SK-N-SH (cell line): ENCODE data around the gene SH2D3A. TPM values are rescaled to one million over a fixed set of nuclear protein-coding genes. Genes with fewer than 3 reads are reported as not detected.

Source experiments
- CTCF ChIA-PET: fragments of 300-600, 350-600 bp; formaldehyde crosslinking; extraction: SDS; loops from one replicate; lab custom pipeline; 2021; lab: Yijun Ruan, JAX
- POLR2A ChIA-PET: fragments of 350-600 bp; sonication (Branson Sonifier 250); formaldehyde crosslinking; extraction: SDS; loops from one replicate; lab custom pipeline; 2020; ENCODE audit warnings: antibody characterized with exemption, inconsistent platforms; lab: Yijun Ruan, JAX
- DNase-seq: peaks from one replicate; pipeline ENCODE4 v3.0.0; 2012
- H2AFZ ChIP-seq: fragments of 200-600 bp; sonication (generic); 2 replicates; pipeline ENCODE4 v1.8.1; 2016; ENCODE audit warnings: antibody characterized with exemption, mild to moderate bottlenecking, low read depth
- H3F3A ChIP-seq: fragments of 200-600 bp; sonication (generic); replicated peaks from 2 replicates; pipeline ENCODE3; 2016; ENCODE audit warnings: antibody characterized with exemption, mild to moderate bottlenecking; ENCODE audit not compliant: insufficient read depth
- H3K27ac ChIP-seq, 2 experiments: fragments of 200-500 bp in 1 of 2; fragments of 200-600 bp in 1 of 2; sonication (Bioruptor generic) in 1 of 2; sonication (generic), shearing (Covaris generic) in 1 of 2; 2 replicates each; pipeline versions ENCODE4 v1.5.1 to v1.6.1; 2014 to 2016; ENCODE audit warnings: low read depth in 2 of 2, inconsistent platforms in 1 of 2, low read length in 1 of 2, mild to moderate bottlenecking in 1 of 2, mixed read lengths in 1 of 2
- H3K27me3 ChIP-seq: fragments of 200-600 bp; sonication (generic), shearing (Covaris generic); 2 replicates; pipeline ENCODE4 v1.6.1; 2016; ENCODE audit warnings: mixed run types; ENCODE audit not compliant: insufficient read depth
- H3K36me3 ChIP-seq, 2 experiments: fragments of 200-500 bp in 1 of 2; fragments of 200-600 bp in 1 of 2; sonication (Bioruptor generic) in 1 of 2; sonication (generic) in 1 of 2; replicated peaks in 1 of 2; 2 replicates each; pipeline versions ENCODE3 to v1.5.1; 2014 to 2016; ENCODE audit warnings: low read length in 1 of 2, mild to moderate bottlenecking in 1 of 2; ENCODE audit not compliant: insufficient read depth in 2 of 2, control insufficient read depth in 1 of 2
- H3K4me1 ChIP-seq, 2 experiments: fragments of 200-500 bp in 1 of 2; fragments of 200-600 bp in 1 of 2; sonication (Bioruptor generic) in 1 of 2; sonication (generic), shearing (Covaris generic) in 1 of 2; 2 replicates each; pipeline versions ENCODE4 v1.5.1 to v1.6.1; 2014 to 2016; ENCODE audit warnings: low read depth in 1 of 2, low read length in 1 of 2, mixed run types in 1 of 2; ENCODE audit not compliant: insufficient read depth in 2 of 2, control insufficient read depth in 1 of 2
- H3K4me2 ChIP-seq: fragments of 200-600 bp; sonication (generic), shearing (Covaris generic); 2 replicates; pipeline ENCODE4 v1.6.1; 2017; ENCODE audit warnings: mixed run types
- H3K4me3 ChIP-seq, 2 experiments: fragments of 200-500 bp in 1 of 2; fragments of 200-600 bp in 1 of 2; sonication (Bioruptor generic) in 1 of 2; sonication (generic), shearing (Covaris generic) in 1 of 2; 2 replicates each; pipeline versions ENCODE4 v1.5.1 to v1.8.1; 2014 to 2016; ENCODE audit warnings: low read depth in 2 of 2, inconsistent platforms in 1 of 2, low read length in 1 of 2, mild to moderate bottlenecking in 1 of 2, mixed read lengths in 1 of 2, moderate library complexity in 1 of 2
- H3K79me2 ChIP-seq: fragments of 200-600 bp; sonication (generic); 2 replicates; pipeline ENCODE4 v1.8.1; 2017; ENCODE audit warnings: mild to moderate bottlenecking; ENCODE audit not compliant: insufficient read depth
- H3K9ac ChIP-seq: fragments of 200-600 bp; sonication (generic); 2 replicates; pipeline ENCODE4 v1.6.1; 2017; ENCODE audit warnings: mixed run types
- H3K9me2 ChIP-seq: fragments of 200-600 bp; sonication (generic); 2 replicates; pipeline ENCODE4 v1.6.1; 2017; ENCODE audit warnings: mixed run types
- H3K9me3 ChIP-seq: fragments of 200-600 bp; sonication (generic); 2 replicates; pipeline ENCODE4 v1.6.1; 2017; ENCODE audit warnings: mixed run types, mild to moderate bottlenecking, moderate library complexity
- H4K20me1 ChIP-seq: fragments of 200-600 bp; sonication (generic); 2 replicates; pipeline ENCODE4 v1.6.1; 2017; ENCODE audit warnings: mild to moderate bottlenecking, mixed run types; ENCODE audit not compliant: insufficient read depth
- GABPA ChIP-seq: IDR thresholded peaks from 2 replicates; pipeline ENCODE4 v1.4.0; 2012; ENCODE audit warnings: low read depth, mild to moderate bottlenecking
- MAX ChIP-seq: IDR thresholded peaks from 2 replicates; pipeline ENCODE4 v1.4.0; 2012; ENCODE audit warnings: low read depth
- NFIC ChIP-seq: IDR thresholded peaks from 2 replicates; pipeline ENCODE4 v1.4.0; 2012; ENCODE audit warnings: borderline replicate concordance
- PBX3 ChIP-seq: IDR thresholded peaks from 2 replicates; pipeline ENCODE4; 2012
- RCOR1 ChIP-seq: fragments of 150-350 bp; IDR thresholded peaks from 2 replicates; pipeline ENCODE4 v1.6.1; 2017; ENCODE audit warnings: antibody characterized with exemption, low read length
- REST ChIP-seq: IDR thresholded peaks from 2 replicates; pipeline ENCODE4 v1.6.1; 2012; ENCODE audit warnings: mild to moderate bottlenecking, low read depth, low read length, moderate library complexity
- RXRA ChIP-seq: IDR thresholded peaks from 2 replicates; pipeline ENCODE4 v1.4.0; 2012; ENCODE audit warnings: low read depth, mild to moderate bottlenecking, borderline replicate concordance
- USF2 ChIP-seq: fragments of 150-350 bp; IDR thresholded peaks from 2 replicates; pipeline ENCODE4 v1.6.1; 2017; ENCODE audit warnings: antibody characterized with exemption, low read length, low read depth, borderline replicate concordance
- ZBTB33 ChIP-seq: IDR thresholded peaks from 2 replicates; pipeline ENCODE4 v1.4.0; 2012; ENCODE audit warnings: low read depth, borderline replicate concordance
- WGBS: methylation state at CpG from one replicate; pipeline ENCODE4 v1.1.6; 2017; ENCODE audit warnings: low lambda C conversion rate; 5-methylcytosine and 5-hydroxymethylcytosine counted together
- polyA plus RNA-seq, 3 experiments: library from polyadenylated mRNA; depleted of rRNA; stranded (reverse); fragments of >200 nt; gene quantifications; 2 replicates each; pipeline ENCODE4 v1.2.3, GENCODE V29; 2012

The SH2D3A gene
- polyA plus RNA-seq, 1 of the 3 experiments (the other 2 are of a cell fraction), result 0.35 TPM

- no peak for TF ChIP-seq ZBTB33
Observed at GRCh38 chr19:6739883-6740588, 27.2 kb downstream of the SH2D3A start (continued).

- CTCF ChIA-PET, result interaction anchor here (1.4 to 2.0 kb wide), 2 partner anchors 10 to 124 kb away, joined by 3 to 24 read pairs; no protein-coding TSS in a partner anchor
- DNase-seq, result peak; percentile 94
Observed at GRCh38 chr19:6739390-6739882, 27.8 kb downstream of the SH2D3A start, which contains the start of gene TRIP10. TRIP10 (plus strand) TSS chr19:6739680; CDS start chr19:6739762, 82 bp downstream.

More at GRCh38 chr19:6739390-6739882, 27.8 kb downstream of the SH2D3A start, which contains the start of gene TRIP10:
- Histone ChIP-seq H3K27ac (peak within 1 kb of the TSS; percentile 51 to 82; a peak in 3 of 4 replicates), H3K4me1 (peaks cover 23 to 29% of the 10 kb centered on the region in 2 experiments; a peak in 3 of 4 replicates), H3F3A (peaks cover 35% of the 10 kb centered on the region), H3K4me2 (peak within 1 kb of the TSS; percentile 99), H2AFZ (peak within 1 kb of the TSS; percentile 97), H3K4me3 (peak within 1 kb of the TSS; percentile 89 to 98), H3K27me3 (no peaks in the 10 kb centered on the region), H3K9me2 (no peaks in the 10 kb centered on the region), H3K9ac (peak within 1 kb of the TSS; percentile 79), H3K79me2 (peaks cover 46% of the 10 kb centered on the region), H4K20me1 (no peaks in the 10 kb centered on the region), H3K9me3 (no peaks in the 10 kb centered on the region), H3K36me3 (peaks cover 5 to 13% of the 10 kb centered on the region in 2 experiments)
- 1% methylated on average over 17 of the region's 47 CpGs for WGBS
- TF ChIP-seq RXRA (no peak), RCOR1 (no peak), PBX3 (no peak), MAX (peak; percentile 11; the same call in 1 of the 2 replicates), USF2 (no peak), REST (no peak), NFIC (no peak), GABPA (no peak)
- POLR2A ChIA-PET, result no interaction called here
